GM19467 (cell line): Measurements from ENCODE around the gene FASTKD2.

Source experiments
- ATAC-seq: cut with Tn5 transposase; IDR thresholded peaks from one replicate; pipeline ENCODE4 v1.9.1; 2021; ENCODE audit warnings: mild to moderate bottlenecking, moderate library complexity; ENCODE audit not compliant: unreplicated experiment

FASTKD2 gene

GRCh38 chr2:206765242-206766056, at the start of gene FASTKD2, which contains the start of gene MDH1B:
Gene FASTKD2, plus strand, starts transcription at chr2:206765606. Its CDS starts 1,088 bp downstream, at chr2:206766694.
Gene MDH1B, minus strand, starts transcription at chr2:206765328. Its CDS starts 57 bp downstream, at chr2:206765271.
- peak; percentile 94 for ATAC-seq

DNA sequence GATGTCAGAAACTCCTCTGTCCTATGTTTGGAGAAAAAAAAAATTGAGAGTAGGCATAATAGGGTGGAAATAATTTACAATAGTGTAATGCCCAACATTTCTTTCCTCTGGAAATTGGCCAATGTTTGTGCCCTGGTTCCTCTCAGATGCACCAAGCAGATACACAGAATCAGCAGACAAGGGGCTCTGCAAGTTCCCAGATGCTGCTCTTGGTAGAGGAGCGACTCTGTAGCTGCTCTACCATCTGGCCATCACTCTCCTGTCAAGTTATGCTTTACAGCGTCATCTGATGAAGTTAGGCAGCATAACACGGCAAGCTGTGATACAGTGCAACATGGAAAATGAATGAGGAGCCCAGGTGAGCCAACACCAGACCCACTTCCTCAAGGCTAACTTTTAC, 48.8 kb upstream of the FASTKD2 start:
- no peak for ATAC-seq

DNA sequence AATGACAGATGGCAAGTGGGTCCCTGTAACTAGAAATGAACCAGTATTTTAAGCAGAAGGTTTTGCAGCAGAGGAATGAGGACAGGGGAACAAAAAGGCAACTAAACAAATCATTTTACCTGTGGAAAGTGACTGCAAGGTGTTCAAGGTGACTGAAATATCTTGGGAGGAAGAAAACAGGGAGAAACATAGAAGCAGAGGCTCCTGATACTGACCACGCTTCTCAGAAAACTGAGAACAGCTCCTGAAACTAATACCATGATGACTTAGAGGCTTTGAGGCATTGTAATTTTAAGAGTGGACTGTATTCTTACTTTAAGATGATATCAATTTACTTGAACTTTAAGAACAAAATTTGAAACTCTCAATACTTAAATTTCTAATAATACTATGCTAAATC, 47.1 kb upstream of the FASTKD2 start, which contains the start of gene DYTN:
Gene DYTN (minus strand): TSS at position 101 of the 400 bp plus-strand sequence. CDS start 117 bp downstream, outside the sequence.
- no peak for ATAC-seq

- ATAC-seq = peak; percentile 74
Measured at GRCh38 chr2:206721256-206721920, 44.0 kb upstream of the FASTKD2 start.

DNA sequence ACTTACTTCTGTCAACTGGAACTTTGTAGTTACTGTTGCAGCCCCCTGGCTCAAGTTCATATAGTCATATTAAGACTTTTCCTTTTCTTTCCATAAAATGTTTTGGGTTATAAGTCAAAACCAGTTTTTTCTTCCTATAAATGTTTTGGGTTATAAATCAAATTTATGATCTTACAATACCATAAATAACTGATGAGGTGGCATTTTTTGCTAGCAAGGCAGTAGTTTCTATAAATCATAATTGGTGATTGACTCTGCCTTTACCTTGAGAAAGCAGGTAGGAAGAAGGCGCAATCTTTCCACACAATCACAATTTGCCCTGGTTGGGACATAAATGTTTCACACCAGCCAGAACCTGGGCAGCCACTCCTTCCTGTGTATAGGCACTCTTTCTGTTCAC, 42.1 kb upstream of the FASTKD2 start:
- ATAC-seq = no peak

- no peak for ATAC-seq
Measured at GRCh38 chr2:206727287-206727686, 38.1 kb upstream of the FASTKD2 start.

- ATAC-seq = no peak
Measured at GRCh38 chr2:206728277-206729199, 36.9 kb upstream of the FASTKD2 start.

DNA sequence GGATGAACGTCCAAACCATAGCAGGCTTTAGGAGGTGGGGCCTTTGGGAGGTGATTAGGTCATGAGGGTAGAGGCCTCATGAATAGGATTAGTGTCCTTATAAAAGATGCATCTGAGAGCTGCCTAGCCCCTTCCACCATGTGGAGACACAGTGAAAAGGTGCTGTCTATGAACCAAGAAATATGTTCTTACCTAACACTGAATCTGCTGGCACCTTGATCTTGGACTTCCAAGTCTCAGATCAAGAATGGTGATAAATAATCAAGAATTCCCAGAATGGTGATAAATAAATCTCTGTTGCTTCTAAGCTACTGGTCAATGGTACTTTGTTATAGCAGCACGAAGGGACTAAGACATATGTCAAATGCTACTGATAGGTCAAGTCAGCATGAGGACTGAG, 32.1 kb upstream of the FASTKD2 start:
- no peak for ATAC-seq

DNA sequence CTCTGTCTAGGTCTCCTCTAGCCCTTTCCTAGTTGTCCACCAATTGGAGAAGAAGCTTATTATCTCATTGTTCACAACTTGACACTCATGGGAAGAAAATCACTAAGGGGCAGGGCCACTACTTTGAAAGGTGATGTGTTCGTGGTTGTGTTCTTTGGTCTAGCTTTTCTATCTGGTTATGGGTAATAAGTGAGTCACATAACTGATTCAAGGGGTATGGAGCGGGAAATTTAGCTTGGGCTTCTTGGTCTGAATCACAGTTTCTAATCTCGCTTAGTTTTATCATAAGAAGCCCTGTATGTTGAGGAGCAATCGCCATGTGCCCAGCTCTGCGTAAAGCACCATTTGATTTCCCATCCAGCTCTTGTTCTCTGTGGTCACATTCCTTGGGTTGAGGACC, 28.5 kb upstream of the FASTKD2 start:
- no peak for ATAC-seq

GRCh38 chr2:206739271-206739670, 26.1 kb upstream of the FASTKD2 start:
- ATAC-seq = no peak

DNA sequence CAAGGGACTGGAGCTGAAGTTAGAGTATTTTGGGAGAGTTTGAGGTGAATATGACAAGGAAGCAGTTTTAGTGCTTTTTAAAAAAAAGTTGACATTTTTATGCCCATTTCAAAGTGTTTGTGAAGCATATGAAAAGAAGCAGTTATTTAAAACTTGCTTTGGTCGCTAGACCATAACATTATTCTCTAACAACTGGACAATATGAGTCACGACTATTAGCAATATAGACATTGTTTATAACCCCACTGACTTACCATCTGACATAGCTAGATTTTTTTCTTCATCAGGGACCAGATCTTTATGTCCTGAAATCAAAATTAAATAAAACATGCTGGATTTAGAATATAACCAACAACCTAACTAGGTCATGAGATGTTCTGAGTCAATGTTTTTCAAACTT, 24.6 kb upstream of the FASTKD2 start:
- ATAC-seq = no peak

- no peak for ATAC-seq
Measured at GRCh38 chr2:206756816-206757215, 8.6 kb upstream of the FASTKD2 start.

- no peak for ATAC-seq
Measured at GRCh38 chr2:206764673-206765241, 649 bp upstream of the FASTKD2 start.

- no peak for ATAC-seq
Measured at GRCh38 chr2:206766057-206766930, 888 bp downstream of the FASTKD2 start.

DNA sequence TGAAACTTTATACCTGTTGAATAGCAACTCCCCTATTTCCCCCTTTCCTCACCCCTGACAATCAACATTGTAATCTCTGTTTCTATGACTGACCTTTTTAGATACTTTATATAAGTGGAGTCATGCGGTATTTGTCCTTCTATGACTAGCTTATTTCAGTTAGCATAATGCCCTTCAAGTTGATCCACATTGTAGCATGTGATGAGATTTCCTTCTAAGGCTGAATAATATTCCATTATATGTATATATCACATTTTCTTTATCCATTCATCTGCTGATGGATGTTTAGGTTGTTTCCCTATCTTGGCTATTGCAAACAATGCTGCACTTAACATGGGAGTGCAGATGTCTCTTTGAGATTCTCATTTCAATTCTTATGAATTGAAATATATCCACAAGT, 9.5 kb downstream of the FASTKD2 start:
- ATAC-seq = no peak

GRCh38 chr2:206776432-206776831, 11.0 kb downstream of the FASTKD2 start:
- no peak for ATAC-seq

- ATAC-seq = no peak
Measured at GRCh38 chr2:206780671-206781070, 15.3 kb downstream of the FASTKD2 start.

- ATAC-seq = no peak
Measured at GRCh38 chr2:206783718-206784117, 18.3 kb downstream of the FASTKD2 start.

DNA sequence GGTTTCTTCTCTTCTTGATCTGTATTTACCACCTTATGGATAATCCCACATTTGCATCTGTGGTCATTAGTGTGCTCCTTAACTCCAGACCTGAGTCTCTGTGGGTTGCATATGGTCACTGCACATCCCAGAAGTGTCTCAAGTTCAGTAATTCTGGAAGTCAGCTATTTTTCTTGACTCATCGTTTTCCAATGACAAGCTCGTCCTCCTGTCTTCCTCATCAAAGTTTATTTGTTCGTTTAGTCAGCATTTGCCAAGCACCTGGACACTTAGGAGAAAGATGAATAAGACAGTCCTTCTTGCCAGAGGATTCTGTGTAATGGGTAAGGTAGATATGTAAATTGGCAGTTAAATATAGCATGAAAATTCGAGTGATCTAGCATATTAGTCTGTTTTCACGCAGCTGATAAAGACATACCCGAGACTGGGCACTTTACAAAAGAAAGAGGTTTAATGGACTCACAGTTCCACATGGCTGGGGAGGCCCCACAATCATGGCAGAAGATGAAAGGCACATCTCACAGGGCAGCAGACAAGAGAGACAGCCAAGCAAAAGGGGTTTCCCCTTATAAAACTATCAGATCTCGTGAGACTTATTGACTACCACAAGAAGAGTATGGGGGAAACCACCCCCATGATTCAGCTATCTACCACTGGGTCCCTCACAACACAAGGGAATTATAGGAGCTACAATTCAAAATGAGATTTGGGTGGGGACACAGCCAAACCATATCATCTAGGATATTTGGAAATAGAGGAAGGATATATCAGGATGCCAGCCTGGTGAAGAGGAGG, 19.4 kb downstream of the FASTKD2 start:
- no peak for ATAC-seq
